SK-N-SH (cell line): ENCODE data around the gene UBQLN3. TPM values are rescaled to one million over a fixed set of nuclear protein-coding genes. Genes with fewer than 3 reads are reported as not detected.
A peak's percentile ranks its signal among the peaks of the same experiment; 100 is the strongest.

Experiments used
- CTCF ChIA-PET: fragments of 300-600, 350-600 bp; formaldehyde crosslinking; extraction: SDS; loops from one replicate; lab custom pipeline; 2021; lab: Yijun Ruan, JAX
- POLR2A ChIA-PET: fragments of 350-600 bp; sonication (Branson Sonifier 250); formaldehyde crosslinking; extraction: SDS; loops from one replicate; lab custom pipeline; 2020; ENCODE audit warnings: antibody characterized with exemption, inconsistent platforms; lab: Yijun Ruan, JAX
- DNase-seq: peaks from one replicate; pipeline ENCODE4 v3.0.0; 2012
- H2AFZ ChIP-seq: fragments of 200-600 bp; sonication (generic); 2 replicates; pipeline ENCODE4 v1.8.1; 2016; ENCODE audit warnings: antibody characterized with exemption, mild to moderate bottlenecking, low read depth
- H3F3A ChIP-seq: fragments of 200-600 bp; sonication (generic); replicated peaks from 2 replicates; pipeline ENCODE3; 2016; ENCODE audit warnings: antibody characterized with exemption, mild to moderate bottlenecking; ENCODE audit not compliant: insufficient read depth
- H3K27ac ChIP-seq, 2 experiments: fragments of 200-500 bp in 1 of 2; fragments of 200-600 bp in 1 of 2; sonication (Bioruptor generic) in 1 of 2; sonication (generic), shearing (Covaris generic) in 1 of 2; 2 replicates each; pipeline versions ENCODE4 v1.5.1 to v1.6.1; 2014 to 2016; ENCODE audit warnings: low read depth in 2 of 2, inconsistent platforms in 1 of 2, low read length in 1 of 2, mild to moderate bottlenecking in 1 of 2, mixed read lengths in 1 of 2
- H3K27me3 ChIP-seq: fragments of 200-600 bp; sonication (generic), shearing (Covaris generic); 2 replicates; pipeline ENCODE4 v1.6.1; 2016; ENCODE audit warnings: mixed run types; ENCODE audit not compliant: insufficient read depth
- H3K36me3 ChIP-seq, 2 experiments: fragments of 200-500 bp in 1 of 2; fragments of 200-600 bp in 1 of 2; sonication (Bioruptor generic) in 1 of 2; sonication (generic) in 1 of 2; replicated peaks in 1 of 2; 2 replicates each; pipeline versions ENCODE3 to v1.5.1; 2014 to 2016; ENCODE audit warnings: low read length in 1 of 2, mild to moderate bottlenecking in 1 of 2; ENCODE audit not compliant: insufficient read depth in 2 of 2, control insufficient read depth in 1 of 2
- H3K4me1 ChIP-seq, 2 experiments: fragments of 200-500 bp in 1 of 2; fragments of 200-600 bp in 1 of 2; sonication (Bioruptor generic) in 1 of 2; sonication (generic), shearing (Covaris generic) in 1 of 2; 2 replicates each; pipeline versions ENCODE4 v1.5.1 to v1.6.1; 2014 to 2016; ENCODE audit warnings: low read depth in 1 of 2, low read length in 1 of 2, mixed run types in 1 of 2; ENCODE audit not compliant: insufficient read depth in 2 of 2, control insufficient read depth in 1 of 2
- H3K4me2 ChIP-seq: fragments of 200-600 bp; sonication (generic), shearing (Covaris generic); 2 replicates; pipeline ENCODE4 v1.6.1; 2017; ENCODE audit warnings: mixed run types
- H3K4me3 ChIP-seq, 2 experiments: fragments of 200-500 bp in 1 of 2; fragments of 200-600 bp in 1 of 2; sonication (Bioruptor generic) in 1 of 2; sonication (generic), shearing (Covaris generic) in 1 of 2; 2 replicates each; pipeline versions ENCODE4 v1.5.1 to v1.8.1; 2014 to 2016; ENCODE audit warnings: low read depth in 2 of 2, inconsistent platforms in 1 of 2, low read length in 1 of 2, mild to moderate bottlenecking in 1 of 2, mixed read lengths in 1 of 2, moderate library complexity in 1 of 2
- H3K79me2 ChIP-seq: fragments of 200-600 bp; sonication (generic); 2 replicates; pipeline ENCODE4 v1.8.1; 2017; ENCODE audit warnings: mild to moderate bottlenecking; ENCODE audit not compliant: insufficient read depth
- H3K9ac ChIP-seq: fragments of 200-600 bp; sonication (generic); 2 replicates; pipeline ENCODE4 v1.6.1; 2017; ENCODE audit warnings: mixed run types
- H3K9me2 ChIP-seq: fragments of 200-600 bp; sonication (generic); 2 replicates; pipeline ENCODE4 v1.6.1; 2017; ENCODE audit warnings: mixed run types
- H3K9me3 ChIP-seq: fragments of 200-600 bp; sonication (generic); 2 replicates; pipeline ENCODE4 v1.6.1; 2017; ENCODE audit warnings: mixed run types, mild to moderate bottlenecking, moderate library complexity
- H4K20me1 ChIP-seq: fragments of 200-600 bp; sonication (generic); 2 replicates; pipeline ENCODE4 v1.6.1; 2017; ENCODE audit warnings: mild to moderate bottlenecking, mixed run types; ENCODE audit not compliant: insufficient read depth
- CHD2 ChIP-seq: fragments of 150-350 bp; IDR thresholded peaks from 2 replicates; pipeline ENCODE4 v1.6.1; 2018; ENCODE audit warnings: low read length; ENCODE audit not compliant: partially characterized antibody
- CTCF ChIP-seq: fragments of 200-600 bp; sonication (generic); IDR thresholded peaks from 2 replicates; pipeline ENCODE4 v1.6.1; 2017; ENCODE audit warnings: antibody characterized with exemption, mild to moderate bottlenecking, moderate library complexity
- ELF1 ChIP-seq: IDR thresholded peaks from 2 replicates; pipeline ENCODE4 v1.4.0; 2012
- EZH2phosphoT487 ChIP-seq: fragments of 200-600 bp; sonication (generic); IDR thresholded peaks from 2 replicates; pipeline ENCODE4 v1.6.1; 2017; ENCODE audit warnings: low read depth, mixed run types, mild to moderate bottlenecking, antibody characterized with exemption, moderate library complexity, borderline replicate concordance
- FOSL2 ChIP-seq: IDR thresholded peaks from 2 replicates; pipeline ENCODE4 v1.4.0; 2012; ENCODE audit warnings: low read depth, mild to moderate bottlenecking, moderate library complexity, borderline replicate concordance
- GABPA ChIP-seq: IDR thresholded peaks from 2 replicates; pipeline ENCODE4 v1.4.0; 2012; ENCODE audit warnings: low read depth, mild to moderate bottlenecking
- JUND ChIP-seq: IDR thresholded peaks from 2 replicates; pipeline ENCODE4 v1.4.0; 2012
- MXI1 ChIP-seq: IDR thresholded peaks from 2 replicates; pipeline ENCODE4 v1.6.1; 2012; ENCODE audit warnings: mild to moderate bottlenecking, low read depth, low read length, improper control_type of control experiment
- NFIC ChIP-seq: IDR thresholded peaks from 2 replicates; pipeline ENCODE4 v1.4.0; 2012; ENCODE audit warnings: borderline replicate concordance
- RCOR1 ChIP-seq: fragments of 150-350 bp; IDR thresholded peaks from 2 replicates; pipeline ENCODE4 v1.6.1; 2017; ENCODE audit warnings: antibody characterized with exemption, low read length
- RFX5 ChIP-seq: IDR thresholded peaks from 2 replicates; pipeline ENCODE4 v1.6.1; 2012; ENCODE audit warnings: mild to moderate bottlenecking, improper control_type of control experiment, low read length
- RXRA ChIP-seq: IDR thresholded peaks from 2 replicates; pipeline ENCODE4 v1.4.0; 2012; ENCODE audit warnings: low read depth, mild to moderate bottlenecking, borderline replicate concordance
- SIN3A ChIP-seq: IDR thresholded peaks from 2 replicates; pipeline ENCODE4 v1.6.1; 2012; ENCODE audit warnings: low read depth, mild to moderate bottlenecking, low read length, moderate library complexity, borderline replicate concordance
- TCF12 ChIP-seq: IDR thresholded peaks from 2 replicates; pipeline ENCODE4 v1.4.0; 2012
- WGBS: methylation state at CpG from one replicate; pipeline ENCODE4 v1.1.6; 2017; ENCODE audit warnings: low lambda C conversion rate; 5-methylcytosine and 5-hydroxymethylcytosine counted together
- polyA plus RNA-seq, 3 experiments: library from polyadenylated mRNA; depleted of rRNA; stranded (reverse); fragments of >200 nt; gene quantifications; 2 replicates each; pipeline ENCODE4 v1.2.3, GENCODE V29; 2012

Gene UBQLN3
- polyA plus RNA-seq, 1 of the 3 experiments (the other 2 are of a cell fraction): not detected

DNA sequence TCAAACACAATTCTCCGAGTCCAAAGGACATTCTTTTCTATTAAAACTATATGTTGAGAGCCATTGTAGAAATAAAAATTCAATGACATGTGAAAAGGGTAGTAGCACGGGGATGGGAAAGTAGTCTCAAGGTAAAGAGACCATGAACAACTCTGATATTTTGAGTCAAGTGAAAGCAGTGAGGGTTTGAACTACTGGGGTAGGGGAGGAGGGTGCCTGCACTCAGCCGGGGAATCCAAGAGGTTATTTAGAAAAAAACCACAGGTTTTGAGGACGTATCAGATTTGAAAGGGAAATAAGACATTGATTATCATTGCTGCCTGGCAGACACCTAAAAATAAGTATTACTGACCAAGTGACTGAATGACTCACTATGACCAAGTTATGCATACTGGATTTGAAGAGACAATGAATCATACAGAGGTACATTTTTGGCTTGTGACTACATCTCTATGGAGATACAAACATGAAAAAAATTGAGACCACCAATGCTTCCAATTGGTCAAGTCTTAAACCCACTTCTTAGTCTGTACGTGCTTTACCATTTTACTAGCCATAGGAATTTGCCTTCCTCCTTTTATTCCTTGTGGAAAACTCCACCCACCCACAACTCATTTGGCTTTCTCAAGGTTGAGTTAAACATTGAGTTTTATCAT, 40.8 kb upstream of the UBQLN3 start:
- Histone ChIP-seq H3K27me3 (peaks cover 8% of the 10 kb centered on the region; the same call in 1 of the 2 replicates), H3K9me2 (no peaks in the 10 kb centered on the region), H3F3A (no peaks in the 10 kb centered on the region), H3K27ac (no peak overlapping the region), H3K36me3 (no peaks in the 10 kb centered on the region), H3K4me2 (no peak overlapping the region), H3K79me2 (no peaks in the 10 kb centered on the region; the same call in 1 of the 2 replicates), H4K20me1 (no peaks in the 10 kb centered on the region), H2AFZ (no peak overlapping the region), H3K9ac (no peak overlapping the region), H3K4me3 (no peak overlapping the region), H3K4me1 (no peaks in the 10 kb centered on the region), H3K9me3 (no peaks in the 10 kb centered on the region)
- no peak for DNase-seq
- ChIA-PET CTCF (no interaction called here), POLR2A (no interaction called here)
- WGBS: 2% methylated on average over 5 of the region's 5 CpGs
- no peak for TF ChIP-seq EZH2phosphoT487
- peak; percentile 67; the same call in 1 of the 2 replicates for TF ChIP-seq FOSL2
- peak; percentile 31; the same call in 1 of the 2 replicates for TF ChIP-seq JUND
- no peak for TF ChIP-seq TCF12

- H3F3A ChIP-seq: no peaks in the 10 kb centered on the region
- CTCF ChIA-PET: no interaction called here
- TF ChIP-seq RCOR1 (no peak), ELF1 (no peak), SIN3A (no peak), CTCF (no peak), RFX5 (no peak), NFIC (no peak), GABPA (no peak), CHD2 (no peak), MXI1 (no peak), RXRA (no peak)
- TF ChIP-seq, all 33 proteins: peak for 0
- Histone ChIP-seq H3K36me3 (no peaks in the 10 kb centered on the region), H3K4me1 (no peaks in the 10 kb centered on the region), H4K20me1 (no peaks in the 10 kb centered on the region), H3K9me3 (no peaks in the 10 kb centered on the region), H3K4me2 (no peak within 1 kb of the TSS), H3K9me2 (no peaks in the 10 kb centered on the region), H3K27ac (no peak within 1 kb of the TSS), H3K4me3 (no peak within 1 kb of the TSS), H2AFZ (no peak within 1 kb of the TSS), H3K79me2 (no peaks in the 10 kb centered on the region), H3K27me3 (peaks cover 8% of the 10 kb centered on the region; the same call in 1 of the 2 replicates), H3K9ac (no peak within 1 kb of the TSS)
- no peak for DNase-seq
- POLR2A ChIA-PET: no interaction called here
- 19% methylated on average over 1 of the region's 1 CpG for WGBS
Observed at GRCh38 chr11:5548440-5548839, 38.7 kb upstream of the UBQLN3 start, which contains the start of gene OR52H1. TSS of gene OR52H1 (minus strand) at chr11:5548540. CDS start at chr11:5545505, 3,035 bp downstream.
